Measurements from ENCODE around the gene PTTG2.

PTTG2 gene

DNA sequence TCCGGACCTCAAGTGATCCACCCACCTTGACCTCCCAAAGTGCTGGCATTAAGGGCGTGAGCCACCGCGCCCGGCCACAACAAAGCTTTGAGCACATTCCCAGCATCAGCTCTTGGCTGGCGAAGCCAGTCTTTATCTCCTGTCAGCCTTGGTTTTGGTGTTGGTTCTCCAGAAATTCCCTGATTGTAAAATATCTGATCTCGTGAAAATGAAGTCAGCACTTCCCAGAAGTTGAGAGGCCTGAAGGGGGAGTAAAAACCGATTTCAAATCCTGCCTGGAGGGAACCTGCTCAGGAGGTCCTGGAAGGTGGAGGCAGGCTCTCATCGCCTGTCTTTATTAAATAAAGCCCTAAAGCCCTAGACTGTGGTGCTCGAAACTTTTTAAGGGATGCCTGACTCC is 33.6 kb downstream of the PTTG2 start:
- H3K79me2 ChIP-seq (ENCODE audit: insufficient read depth, low read length): peaks cover 16% of the 10 kb centered on the region
- no peak overlapping the region for H2AFZ ChIP-seq (ENCODE audit: low read depth, low read length, severe bottlenecking)
- no peak overlapping the region for H3K27ac ChIP-seq (ENCODE audit: low read depth, low read length)
- no peaks in the 10 kb centered on the region for H3K27me3 ChIP-seq (ENCODE audit: low read length)
- H3K9me3 ChIP-seq (ENCODE audit: insufficient read depth, low read length): no peaks in the 10 kb centered on the region
- no peaks in the 10 kb centered on the region for H4K20me1 ChIP-seq (ENCODE audit: low read depth, low read length)
- H3F3A ChIP-seq (ENCODE audit: insufficient read depth): peaks cover 4% of the 10 kb centered on the region; the same call in 1 of the 2 replicates
- H3K36me3 ChIP-seq (ENCODE audit: low read length): no peaks in the 10 kb centered on the region
- H3K4me3 ChIP-seq (ENCODE audit: insufficient read depth, low read length, poor library complexity, severe bottlenecking): no peak overlapping the region
- H3K4me2 ChIP-seq (ENCODE audit: low read depth, low read length, poor library complexity, severe bottlenecking): no peak overlapping the region
- H3K9me2 ChIP-seq (replicated peaks; ENCODE audit: insufficient read depth, low read length): no peaks in the 10 kb centered on the region
- no peak for TF ChIP-seq EZH2phosphoT487 (conservative IDR thresholded peaks at IDR 0.05; ENCODE audit: low read length)
- TF ChIP-seq, protein P1, sequence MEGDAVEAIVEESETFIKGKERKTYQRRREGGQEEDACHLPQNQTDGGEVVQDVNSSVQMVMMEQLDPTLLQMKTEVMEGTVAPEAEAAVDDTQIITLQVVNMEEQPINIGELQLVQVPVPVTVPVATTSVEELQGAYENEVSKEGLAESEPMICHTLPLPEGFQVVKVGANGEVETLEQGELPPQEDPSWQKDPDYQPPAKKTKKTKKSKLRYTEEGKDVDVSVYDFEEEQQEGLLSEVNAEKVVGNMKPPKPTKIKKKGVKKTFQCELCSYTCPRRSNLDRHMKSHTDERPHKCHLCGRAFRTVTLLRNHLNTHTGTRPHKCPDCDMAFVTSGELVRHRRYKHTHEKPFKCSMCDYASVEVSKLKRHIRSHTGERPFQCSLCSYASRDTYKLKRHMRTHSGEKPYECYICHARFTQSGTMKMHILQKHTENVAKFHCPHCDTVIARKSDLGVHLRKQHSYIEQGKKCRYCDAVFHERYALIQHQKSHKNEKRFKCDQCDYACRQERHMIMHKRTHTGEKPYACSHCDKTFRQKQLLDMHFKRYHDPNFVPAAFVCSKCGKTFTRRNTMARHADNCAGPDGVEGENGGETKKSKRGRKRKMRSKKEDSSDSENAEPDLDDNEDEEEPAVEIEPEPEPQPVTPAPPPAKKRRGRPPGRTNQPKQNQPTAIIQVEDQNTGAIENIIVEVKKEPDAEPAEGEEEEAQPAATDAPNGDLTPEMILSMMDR (IDR thresholded peaks at IDR 0.05; ENCODE audit: insufficient read depth, low read length, poor library complexity, severe bottlenecking): no peak
- no peak overlapping the region for H3K9ac ChIP-seq (ENCODE audit: low read length)

DNA sequence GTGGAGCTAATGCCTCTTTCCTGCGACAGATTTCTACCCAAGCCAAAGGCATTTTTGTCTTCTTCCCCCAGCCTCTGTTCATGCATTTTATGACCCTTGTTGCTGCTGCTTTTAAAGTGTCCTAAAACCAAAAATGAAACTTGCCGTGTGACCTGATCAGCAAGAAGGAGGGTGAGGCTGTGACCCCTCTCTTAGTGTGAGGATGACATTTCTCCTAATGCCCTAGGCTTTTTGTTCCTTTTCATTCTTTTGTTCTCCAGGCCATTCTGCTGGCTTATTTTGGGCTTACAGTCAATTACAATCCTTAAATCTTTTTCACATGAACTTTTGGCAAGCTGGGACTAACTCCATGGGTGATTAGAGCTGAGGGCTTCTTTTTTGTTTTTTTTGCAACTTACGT is 34.4 kb downstream of the PTTG2 start:
- peaks cover 17% of the 10 kb centered on the region for H3K79me2 ChIP-seq (ENCODE audit: insufficient read depth, low read length)

DNA sequence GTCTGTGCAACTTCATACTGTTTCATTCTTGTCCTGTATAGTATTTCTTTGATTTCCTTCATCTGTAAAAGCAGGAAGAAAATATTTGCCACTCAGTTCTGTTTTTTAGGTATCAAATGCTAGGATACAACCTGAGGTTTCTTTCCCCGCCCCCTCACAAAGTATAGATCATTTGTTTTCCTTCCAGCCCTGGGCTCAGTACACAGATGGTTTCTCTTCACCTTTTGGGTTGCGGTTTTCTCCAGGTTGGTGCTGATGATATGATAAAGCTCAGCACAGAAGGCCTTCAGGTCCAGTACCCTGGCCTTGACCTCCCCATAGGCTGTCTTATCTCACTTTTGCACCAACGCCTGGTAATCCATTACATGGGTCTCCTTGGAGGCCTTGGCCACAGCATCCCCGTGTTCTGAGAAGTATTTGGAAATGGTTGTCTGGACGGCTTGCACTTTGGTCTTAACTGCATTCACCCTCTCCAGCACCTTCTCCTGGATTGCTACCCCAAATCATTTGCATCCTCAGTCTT is 35.2 kb downstream of the PTTG2 start:
- Histone ChIP-seq H3K27ac (ENCODE audit: low read depth, low read length) (no peak overlapping the region), H3K79me2 (ENCODE audit: insufficient read depth, low read length) (peaks cover 23% of the 10 kb centered on the region), H3K9me3 (ENCODE audit: insufficient read depth, low read length) (no peaks in the 10 kb centered on the region), H3K9me2 (replicated peaks; ENCODE audit: insufficient read depth, low read length) (no peaks in the 10 kb centered on the region), H3K4me3 (ENCODE audit: insufficient read depth, low read length, poor library complexity, severe bottlenecking) (no peak overlapping the region), H3F3A (ENCODE audit: insufficient read depth) (no peaks in the 10 kb centered on the region), H3K36me3 (ENCODE audit: low read length) (no peaks in the 10 kb centered on the region), H4K20me1 (ENCODE audit: low read depth, low read length) (peaks cover under 1% of the 10 kb centered on the region; the same call in 1 of the 2 replicates), H3K27me3 (ENCODE audit: low read length) (no peaks in the 10 kb centered on the region), H3K9ac (ENCODE audit: low read length) (no peak overlapping the region), H3K4me2 (ENCODE audit: low read depth, low read length, poor library complexity, severe bottlenecking) (no peak overlapping the region), H2AFZ (ENCODE audit: low read depth, low read length, severe bottlenecking) (no peak overlapping the region)
- TF ChIP-seq EZH2phosphoT487 (conservative IDR thresholded peaks at IDR 0.05; ENCODE audit: low read length): no peak
- TF ChIP-seq, protein P1 (IDR thresholded peaks at IDR 0.05; ENCODE audit: insufficient read depth, low read length, poor library complexity, severe bottlenecking): no peak

More for the DNA sequence above, 34.4 kb downstream of the PTTG2 start:
- no peak overlapping the region for H3K4me3 ChIP-seq (ENCODE audit: insufficient read depth, low read length, poor library complexity, severe bottlenecking)
- no peak overlapping the region for H3K9ac ChIP-seq (ENCODE audit: low read length)
- H3K9me2 ChIP-seq (replicated peaks; ENCODE audit: insufficient read depth, low read length): no peaks in the 10 kb centered on the region
- no peak for TF ChIP-seq EZH2phosphoT487 (conservative IDR thresholded peaks at IDR 0.05; ENCODE audit: low read length)
- TF ChIP-seq, protein P1 (IDR thresholded peaks at IDR 0.05; ENCODE audit: insufficient read depth, low read length, poor library complexity, severe bottlenecking): no peak
- H3K4me2 ChIP-seq (ENCODE audit: low read depth, low read length, poor library complexity, severe bottlenecking): no peak overlapping the region
- H3K9me3 ChIP-seq (ENCODE audit: insufficient read depth, low read length): no peaks in the 10 kb centered on the region
- H3F3A ChIP-seq (ENCODE audit: insufficient read depth): peaks cover 3% of the 10 kb centered on the region; the same call in 1 of the 2 replicates
- H3K27ac ChIP-seq (ENCODE audit: low read depth, low read length): no peak overlapping the region
- H4K20me1 ChIP-seq (ENCODE audit: low read depth, low read length): no peaks in the 10 kb centered on the region
- H3K36me3 ChIP-seq (ENCODE audit: low read length): no peaks in the 10 kb centered on the region
- H2AFZ ChIP-seq (ENCODE audit: low read depth, low read length, severe bottlenecking): no peak overlapping the region
- no peaks in the 10 kb centered on the region for H3K27me3 ChIP-seq (ENCODE audit: low read length)
